ENCODE results near the gene PARD3.

Gene PARD3

GRCh38 chr10:34143466-34143865, 671.6 kb downstream of the PARD3 start:
- no peak overlapping the region for H3K4me3 ChIP-seq (ENCODE audit: low read depth, low read length)
- no peak for DNase-seq (ENCODE audit: low read depth)

GRCh38 chr10:34141032-34141680, 673.9 kb downstream of the PARD3 start:
- no peak for TF ChIP-seq CTCF (IDR thresholded peaks at IDR 0.05; ENCODE audit: control insufficient read depth, extremely low read depth, insufficient read depth)
- H3K4me3 ChIP-seq (ENCODE audit: low read depth, low read length): no peak overlapping the region
- DNase-seq (ENCODE audit: low read depth): no peak

More at GRCh38 chr10:34143466-34143865, 671.6 kb downstream of the PARD3 start:
- no peak for TF ChIP-seq CTCF (IDR thresholded peaks at IDR 0.05; ENCODE audit: control insufficient read depth, extremely low read depth, insufficient read depth)

GRCh38 chr10:34139559-34139958, 675.5 kb downstream of the PARD3 start:
- no peak for DNase-seq (ENCODE audit: low read depth)
- H3K4me3 ChIP-seq (ENCODE audit: low read depth, low read length): no peak overlapping the region
- no peak for TF ChIP-seq CTCF (IDR thresholded peaks at IDR 0.05; ENCODE audit: control insufficient read depth, extremely low read depth, insufficient read depth)

- peak; percentile 52 for DNase-seq (ENCODE audit: low read depth)
- no peak for TF ChIP-seq CTCF (IDR thresholded peaks at IDR 0.05; ENCODE audit: control insufficient read depth, extremely low read depth, insufficient read depth)
Measured at GRCh38 chr10:34137955-34138354, 677.1 kb downstream of the PARD3 start.

GRCh38 chr10:34137201-34137600, 677.9 kb downstream of the PARD3 start:
- no peak overlapping the region for H3K4me3 ChIP-seq (ENCODE audit: low read depth, low read length)
- no peak for TF ChIP-seq CTCF (IDR thresholded peaks at IDR 0.05; ENCODE audit: control insufficient read depth, extremely low read depth, insufficient read depth)
- DNase-seq (ENCODE audit: low read depth): no peak

More at GRCh38 chr10:34137955-34138354, 677.1 kb downstream of the PARD3 start:
- no peak overlapping the region for H3K4me3 ChIP-seq (ENCODE audit: low read depth, low read length)

GRCh38 chr10:34135515-34135914, 679.6 kb downstream of the PARD3 start:
- H3K4me3 ChIP-seq (ENCODE audit: low read depth, low read length): no peak overlapping the region
- TF ChIP-seq CTCF (IDR thresholded peaks at IDR 0.05; ENCODE audit: control insufficient read depth, extremely low read depth, insufficient read depth): no peak
- DNase-seq (ENCODE audit: low read depth): no peak

GRCh38 chr10:34134602-34135001, 680.5 kb downstream of the PARD3 start:
- no peak for DNase-seq (ENCODE audit: low read depth)
- H3K4me3 ChIP-seq (ENCODE audit: low read depth, low read length): no peak overlapping the region
- no peak for TF ChIP-seq CTCF (IDR thresholded peaks at IDR 0.05; ENCODE audit: control insufficient read depth, extremely low read depth, insufficient read depth)
